DOHH2 (cell line): ENCODE data around the gene COX10.
"Not testable (repeated sequence)": the region's sequence is repeated elsewhere in the genome, so short reads cannot be mapped to it uniquely, and the experiment has no call there.

Experiments
- CTCF ChIP-seq: fragments of 200-600 bp; sonication (generic); IDR thresholded peaks from one replicate; pipeline ENCODE4 v1.5.1; 2014; ENCODE audit warnings: antibody characterized with exemption, mild to moderate bottlenecking, low read depth, low read length; ENCODE audit not compliant: poor library complexity, severe bottlenecking
- EZH2phosphoT487 ChIP-seq: fragments of 200-600 bp; sonication (generic); IDR thresholded peaks from 2 replicates; pipeline ENCODE4 v1.6.1; 2017; ENCODE audit warnings: borderline replicate concordance, mild to moderate bottlenecking, antibody characterized with exemption, low read length, moderate library complexity, mixed read lengths

- TF ChIP-seq CTCF, EZH2phosphoT487: not testable (repeated sequence)
These were observed 47.5 kb upstream of the COX10 start for GRCh38 chr17:14021651-14022294.
